Thyroid gland (tissue), 4 donors: ENCODE results near the gene PXDN. TPM values are rescaled to one million over a fixed set of nuclear protein-coding genes. Genes with fewer than 3 reads are reported as not detected.

Experiments used
- DNase-seq, 2 donors: peaks; one replicate each; pipeline ENCODE4 v3.0.0-alpha.2; 2019
- H3K27ac ChIP-seq, 3 donors: fragments of 200-600 bp; sonication (generic); 1 replicate in 2 of 3; 2 replicates in 1 of 3; pipeline ENCODE4 v1.5.1; 2016 to 2019; ENCODE audit warnings: mild to moderate bottlenecking in 1 of 3, moderate library complexity in 1 of 3
- H3K27me3 ChIP-seq: fragments of 200-600 bp; sonication (generic); one replicate; pipeline ENCODE4 v1.5.1; 2019
- H3K36me3 ChIP-seq, 2 donors: fragments of 200-600 bp; sonication (generic); one replicate each; pipeline ENCODE4 v1.5.1; 2016 to 2019
- H3K4me1 ChIP-seq, 2 donors: fragments of 200-600 bp; sonication (generic); one replicate each; pipeline ENCODE4 v1.5.1; 2017 to 2019
- H3K4me3 ChIP-seq, 3 donors: fragments of 200-600 bp; sonication (generic); replicated peaks in 1 of 3; 1 replicate in 2 of 3; 2 replicates in 1 of 3; pipeline ENCODE4 v1.5.1; 2016; ENCODE audit warnings: mild to moderate bottlenecking in 1 of 3
- H3K9me3 ChIP-seq: fragments of 200-600 bp; sonication (generic); one replicate; pipeline ENCODE4 v1.5.1; 2017
- POLR2A ChIP-seq, 2 donors: fragments of 450-650 bp; IDR thresholded peaks; one replicate each; pipeline ENCODE4 v1.6.1; 2017; ENCODE audit warnings: antibody characterized with exemption in 2 of 2, mild to moderate bottlenecking in 2 of 2, moderate library complexity in 1 of 2
- WGBS, 2 donors: methylation state at CpG; one replicate each; pipeline ENCODE4 v1.1.5; 2017; 5-methylcytosine and 5-hydroxymethylcytosine counted together
- intact Hi-C: fragments of 100-400 bp; cut with DNase I; formaldehyde crosslinking; loops from one replicate; pipeline ENCODE4 v1.15.1; 2023
- total RNA-seq, 4 donors: library from RNA; depleted of rRNA; stranded (reverse); fragments of >200 nt; gene quantifications; one replicate each; pipeline ENCODE4 v1.2.3, GENCODE V29; 2016
- TF ChIP-seq, protein P1 (sequence below), 6 experiments: fragments of 200-600 bp in 3 of 6; fragments of 450-650 bp in 3 of 6; sonication (generic) in 3 of 6; IDR thresholded peaks; one replicate each; pipeline ENCODE4 v1.5.1; 2016 to 2019; ENCODE audit warnings: antibody characterized with exemption in 6 of 6, mild to moderate bottlenecking in 2 of 6, inconsistent platforms in 1 of 6, moderate library complexity in 1 of 6

The PXDN gene
- total RNA-seq, 4 donors from 2014 or later: 6.9 to 17.3 (median 13.6) TPM

DNA sequence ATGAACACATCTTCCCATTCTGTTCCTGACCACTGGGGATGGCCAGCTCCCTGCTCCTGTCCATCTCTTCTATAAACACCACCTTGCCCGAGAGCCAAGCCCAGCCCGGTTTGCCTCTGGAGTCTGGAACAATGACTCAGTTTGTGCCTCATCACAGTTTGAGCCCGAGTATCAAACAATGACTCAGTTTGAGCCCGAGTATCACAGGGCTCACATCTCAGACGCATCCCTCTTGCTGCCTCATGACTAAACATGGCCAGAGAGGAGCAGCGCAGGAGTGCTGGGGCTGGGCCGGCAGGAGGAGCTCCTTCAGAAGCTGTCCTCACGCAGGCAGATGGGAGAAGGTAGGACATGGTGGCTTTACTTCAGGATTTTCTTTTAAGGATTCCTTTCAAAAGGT lies 68.7 kb downstream of the PXDN start:
- WGBS, 2 donors: 74 to 96% methylated on average over 8 of the region's 8 CpGs
- H3K27me3 ChIP-seq: no peaks in the 10 kb centered on the region
- H3K36me3 ChIP-seq: peaks cover 0 to 4% of the 10 kb centered on the region in 2 donors
- no peaks in the 10 kb centered on the region for H3K4me1 ChIP-seq
- H3K27ac ChIP-seq: no peak overlapping the region
- DNase-seq: no peak
- H3K4me3 ChIP-seq: no peak overlapping the region
- intact Hi-C loops: no loop called here
- no peaks in the 10 kb centered on the region for H3K9me3 ChIP-seq
- no peak for TF ChIP-seq POLR2A (IDR thresholded peaks at IDR 0.05)
- TF ChIP-seq, protein P1, sequence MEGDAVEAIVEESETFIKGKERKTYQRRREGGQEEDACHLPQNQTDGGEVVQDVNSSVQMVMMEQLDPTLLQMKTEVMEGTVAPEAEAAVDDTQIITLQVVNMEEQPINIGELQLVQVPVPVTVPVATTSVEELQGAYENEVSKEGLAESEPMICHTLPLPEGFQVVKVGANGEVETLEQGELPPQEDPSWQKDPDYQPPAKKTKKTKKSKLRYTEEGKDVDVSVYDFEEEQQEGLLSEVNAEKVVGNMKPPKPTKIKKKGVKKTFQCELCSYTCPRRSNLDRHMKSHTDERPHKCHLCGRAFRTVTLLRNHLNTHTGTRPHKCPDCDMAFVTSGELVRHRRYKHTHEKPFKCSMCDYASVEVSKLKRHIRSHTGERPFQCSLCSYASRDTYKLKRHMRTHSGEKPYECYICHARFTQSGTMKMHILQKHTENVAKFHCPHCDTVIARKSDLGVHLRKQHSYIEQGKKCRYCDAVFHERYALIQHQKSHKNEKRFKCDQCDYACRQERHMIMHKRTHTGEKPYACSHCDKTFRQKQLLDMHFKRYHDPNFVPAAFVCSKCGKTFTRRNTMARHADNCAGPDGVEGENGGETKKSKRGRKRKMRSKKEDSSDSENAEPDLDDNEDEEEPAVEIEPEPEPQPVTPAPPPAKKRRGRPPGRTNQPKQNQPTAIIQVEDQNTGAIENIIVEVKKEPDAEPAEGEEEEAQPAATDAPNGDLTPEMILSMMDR (IDR thresholded peaks at IDR 0.05): no peak

DNA sequence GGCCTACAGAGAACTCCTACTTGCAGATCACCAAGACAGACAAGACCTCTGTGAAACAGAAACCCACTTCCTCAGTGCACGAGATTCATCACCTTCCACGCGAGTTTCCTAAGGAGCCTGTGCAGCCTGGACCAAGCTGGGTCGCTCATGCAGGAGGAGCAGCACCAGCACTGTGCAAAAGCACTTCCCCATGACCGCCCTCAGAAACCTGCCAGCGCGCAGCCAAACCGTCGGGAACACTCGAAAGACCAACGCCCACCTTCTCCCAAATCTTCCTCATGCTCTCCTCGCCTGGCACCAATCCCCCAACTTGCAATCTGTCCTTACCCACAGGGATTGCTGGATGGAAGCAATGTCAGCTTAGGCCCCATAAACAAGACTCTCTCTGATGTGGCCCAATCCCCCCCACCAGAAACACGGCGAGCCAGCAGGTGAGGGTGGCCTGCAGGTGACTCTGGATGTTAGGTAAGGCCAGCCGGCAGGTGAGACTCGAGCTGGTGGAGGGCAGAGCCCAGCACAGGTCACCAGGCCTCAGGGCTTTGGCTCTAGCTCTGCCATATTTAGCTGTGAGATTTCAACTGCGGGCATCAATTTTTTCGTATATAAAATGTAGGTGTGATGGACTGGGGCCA lies 69.4 kb downstream of the PXDN start:
- Histone ChIP-seq H3K36me3 (peaks cover 0 to 4% of the 10 kb centered on the region in 2 donors), H3K9me3 (no peaks in the 10 kb centered on the region), H3K27me3 (no peaks in the 10 kb centered on the region), H3K27ac (no peak overlapping the region), H3K4me1 (no peaks in the 10 kb centered on the region), H3K4me3 (no peak overlapping the region)
- no peak for DNase-seq
- no peak for TF ChIP-seq POLR2A (IDR thresholded peaks at IDR 0.05)
- TF ChIP-seq, protein P1 (IDR thresholded peaks at IDR 0.05): no peak
- 84 to 99% methylated on average over 17 to 18 of the region's 18 CpGs for WGBS, 2 donors
- intact Hi-C loops: no loop called here

DNA sequence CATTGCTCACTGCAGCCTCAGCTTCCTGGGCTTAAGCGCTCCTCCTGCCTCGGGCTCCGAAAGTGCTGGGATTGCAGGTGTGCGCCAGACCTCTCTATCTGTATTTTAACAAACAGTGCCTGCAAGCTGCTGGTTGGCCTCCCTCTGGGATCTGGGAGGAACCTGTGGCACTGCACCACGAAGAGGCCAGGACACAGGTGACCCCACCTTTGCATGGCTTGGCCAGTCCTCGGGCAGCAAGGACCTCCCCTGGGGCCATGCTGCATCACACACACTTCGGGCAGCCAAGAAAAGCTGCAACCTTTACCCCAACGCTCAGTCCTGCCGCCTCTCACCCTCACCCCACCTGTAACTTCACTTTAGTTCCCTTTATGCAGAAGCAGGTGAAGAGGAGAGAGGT lies 70.0 kb downstream of the PXDN start:
- no peaks in the 10 kb centered on the region for H3K4me1 ChIP-seq
- no peaks in the 10 kb centered on the region for H3K27me3 ChIP-seq
- H3K9me3 ChIP-seq: no peaks in the 10 kb centered on the region
- WGBS, 2 donors: 85 to 88% methylated on average over 9 of the region's 9 CpGs
- no peak for DNase-seq
- no peak for TF ChIP-seq POLR2A (IDR thresholded peaks at IDR 0.05)
- TF ChIP-seq, protein P1 (IDR thresholded peaks at IDR 0.05): no peak
- no peak overlapping the region for H3K27ac ChIP-seq
- no peak overlapping the region for H3K4me3 ChIP-seq
- H3K36me3 ChIP-seq: peaks cover 0 to 4% of the 10 kb centered on the region in 2 donors
- intact Hi-C loops: no loop called here

DNA sequence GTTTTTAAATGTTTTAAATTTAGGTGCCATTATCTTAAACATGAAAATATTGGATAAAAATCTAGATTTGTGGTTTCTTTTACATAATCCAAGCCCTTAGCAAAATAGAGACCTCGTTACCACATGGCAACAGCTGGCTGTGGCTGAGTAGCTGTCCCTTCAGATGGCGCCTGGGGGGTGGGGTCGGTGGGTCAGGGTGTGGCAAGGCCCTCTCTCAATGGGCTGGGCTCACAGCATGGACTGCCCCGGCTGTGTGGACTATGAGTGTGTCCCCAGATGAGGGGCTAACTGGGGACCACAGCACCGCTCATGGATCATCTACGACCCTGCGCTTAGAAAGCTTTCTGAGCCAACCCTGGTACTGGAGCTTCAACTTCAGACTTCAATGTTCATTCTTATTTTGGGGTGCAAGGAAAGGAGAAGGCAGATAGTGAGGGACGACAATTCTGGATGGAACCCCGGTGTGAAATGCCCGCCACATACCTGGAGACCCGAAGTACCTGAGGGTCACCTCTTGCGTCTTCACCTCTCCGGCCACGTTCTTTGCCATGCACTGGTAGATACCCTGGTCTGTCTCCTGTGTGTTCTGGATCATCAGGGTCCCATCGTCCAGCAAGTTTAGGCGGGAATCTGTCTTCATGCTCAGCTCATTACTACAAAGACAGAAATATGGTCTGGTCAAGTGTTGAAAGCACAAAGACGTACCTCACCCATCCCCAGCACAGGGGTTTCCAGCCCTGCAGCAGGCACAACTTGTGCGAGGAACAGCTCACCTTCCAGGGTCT lies 71.0 kb downstream of the PXDN start:
- Histone ChIP-seq H3K4me1 (no peaks in the 10 kb centered on the region), H3K36me3 (peaks cover 0 to under 1% of the 10 kb centered on the region in 2 donors), H3K9me3 (no peaks in the 10 kb centered on the region), H3K27ac (no peak overlapping the region), H3K4me3 (no peak overlapping the region), H3K27me3 (no peaks in the 10 kb centered on the region)
- WGBS, 2 donors: 94 to 95% methylated on average over 16 to 18 of the region's 18 CpGs
- TF ChIP-seq, protein P1 (IDR thresholded peaks at IDR 0.05): no peak
- no peak for TF ChIP-seq POLR2A (IDR thresholded peaks at IDR 0.05)
- DNase-seq: no peak
- intact Hi-C loops: no loop called here

DNA sequence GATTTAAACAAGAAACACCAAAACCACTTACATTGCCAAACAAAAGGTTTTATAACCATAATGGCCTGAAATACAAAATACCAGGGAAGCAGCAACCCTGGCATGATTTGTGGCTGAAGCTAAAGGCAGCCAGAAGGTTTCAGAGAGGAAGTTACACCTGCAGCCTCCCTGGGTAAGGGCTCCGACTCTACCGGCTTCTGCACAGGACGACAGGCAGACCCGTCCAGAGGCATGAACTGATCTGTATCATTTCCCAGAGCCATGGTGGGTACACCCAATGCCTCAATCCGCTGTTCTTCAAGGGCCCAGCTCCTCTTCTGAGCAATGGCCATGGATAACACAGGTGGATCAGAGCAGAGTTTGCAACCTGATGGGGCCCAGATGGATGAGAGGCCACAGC lies 71.6 kb downstream of the PXDN start:
- no peaks in the 10 kb centered on the region for H3K9me3 ChIP-seq
- intact Hi-C loops: no loop called here
- H3K4me3 ChIP-seq: no peak overlapping the region
- DNase-seq: no peak
- 84 to 96% methylated on average over 5 of the region's 5 CpGs for WGBS, 2 donors
- no peaks in the 10 kb centered on the region for H3K27me3 ChIP-seq
- no peaks in the 10 kb centered on the region for H3K4me1 ChIP-seq
- TF ChIP-seq, protein P1 (IDR thresholded peaks at IDR 0.05): no peak
- TF ChIP-seq POLR2A (IDR thresholded peaks at IDR 0.05): no peak
- H3K36me3 ChIP-seq: no peaks in the 10 kb centered on the region
- H3K27ac ChIP-seq: no peak overlapping the region
